GM10847 (cell line): Measurements from ENCODE around the gene PARD6G.

Experiments
- POLR2A ChIP-seq: IDR thresholded peaks from 2 replicates; pipeline ENCODE4 v1.6.1; 2011; ENCODE audit not compliant: insufficient read length; ENCODE audit errors: extremely low read depth

The PARD6G gene

DNA sequence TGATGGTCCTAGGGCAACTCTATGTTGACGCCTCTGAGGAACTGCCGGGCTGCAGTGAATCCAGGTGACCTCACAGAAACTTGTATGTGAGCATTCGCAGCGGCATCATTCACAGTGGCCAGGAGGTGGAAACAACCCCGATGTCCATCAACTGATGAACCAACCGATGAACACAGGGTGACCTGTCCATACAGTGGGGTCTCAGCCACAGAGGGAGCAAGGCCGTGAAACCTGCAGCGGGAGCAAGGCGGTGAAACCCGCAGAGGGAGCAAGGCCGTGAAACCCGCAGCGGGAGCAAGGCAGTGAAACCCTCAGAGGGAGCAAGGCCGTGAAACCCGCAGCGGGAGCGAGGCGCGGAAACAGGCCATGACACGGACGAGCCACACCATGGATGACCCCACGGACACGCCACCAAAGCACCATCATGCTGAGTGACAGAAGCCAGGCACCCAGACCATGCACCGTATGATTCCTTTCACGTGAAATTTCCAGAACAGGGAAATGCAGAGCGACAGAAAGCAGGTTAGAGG lies 63.0 kb downstream of the PARD6G start:
- no peak for TF ChIP-seq POLR2A

DNA sequence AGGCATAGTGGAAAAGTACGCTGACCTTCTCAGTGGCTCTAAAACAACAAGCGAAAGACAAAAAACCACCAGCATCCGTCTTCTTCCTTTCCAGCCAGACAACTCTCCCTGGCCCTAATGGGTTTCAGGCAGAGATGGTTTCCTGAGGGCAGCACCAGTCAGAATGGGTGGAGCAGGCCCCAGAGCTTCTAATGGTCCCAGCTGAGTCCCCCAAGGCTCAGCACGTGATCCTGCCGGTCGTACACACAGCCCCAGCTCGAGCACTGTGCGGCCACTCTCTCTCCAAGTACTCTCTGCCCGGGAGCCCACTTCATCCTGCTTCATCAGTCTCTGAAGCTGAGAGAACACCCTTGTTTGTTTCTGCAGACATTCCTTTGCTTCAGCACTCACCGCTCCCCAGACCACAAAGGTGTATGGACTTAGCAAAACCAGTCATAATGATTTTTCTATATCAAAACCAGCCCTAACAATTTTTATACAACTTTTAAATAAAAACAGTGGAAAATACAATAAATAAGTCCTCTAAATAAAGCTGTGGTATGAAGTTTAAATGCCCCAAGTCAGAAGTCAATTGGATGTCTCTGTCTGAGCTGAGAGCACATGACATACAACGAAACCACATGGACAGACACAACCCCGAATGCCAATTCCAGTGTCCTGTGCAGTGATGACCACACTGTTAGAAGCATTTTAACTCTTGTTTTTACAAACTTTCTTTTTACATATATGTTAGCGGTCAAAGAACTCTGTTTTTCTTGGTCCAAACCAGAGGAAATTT lies 63.9 kb downstream of the PARD6G start:
- TF ChIP-seq POLR2A, result no peak

DNA sequence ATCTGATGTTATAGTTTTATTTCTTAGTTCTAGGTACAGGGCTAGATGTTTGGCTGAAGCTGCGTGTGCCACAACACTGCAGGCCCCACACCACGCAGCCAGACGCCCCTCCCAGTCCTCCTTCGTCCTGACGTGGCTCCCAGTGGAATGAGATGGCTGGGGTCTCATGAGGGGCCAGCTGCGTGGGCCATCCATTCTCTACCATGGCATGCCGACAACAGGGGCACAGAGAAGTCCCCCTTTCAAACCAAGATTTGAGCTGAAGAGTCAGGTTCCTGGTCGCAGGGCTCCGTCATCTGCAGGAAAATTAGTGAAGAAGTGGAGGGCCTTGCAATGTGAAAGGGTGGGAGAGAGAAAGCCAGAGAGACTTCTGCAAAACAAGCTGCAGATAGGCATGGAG lies 64.5 kb downstream of the PARD6G start:
- no peak for TF ChIP-seq POLR2A

DNA sequence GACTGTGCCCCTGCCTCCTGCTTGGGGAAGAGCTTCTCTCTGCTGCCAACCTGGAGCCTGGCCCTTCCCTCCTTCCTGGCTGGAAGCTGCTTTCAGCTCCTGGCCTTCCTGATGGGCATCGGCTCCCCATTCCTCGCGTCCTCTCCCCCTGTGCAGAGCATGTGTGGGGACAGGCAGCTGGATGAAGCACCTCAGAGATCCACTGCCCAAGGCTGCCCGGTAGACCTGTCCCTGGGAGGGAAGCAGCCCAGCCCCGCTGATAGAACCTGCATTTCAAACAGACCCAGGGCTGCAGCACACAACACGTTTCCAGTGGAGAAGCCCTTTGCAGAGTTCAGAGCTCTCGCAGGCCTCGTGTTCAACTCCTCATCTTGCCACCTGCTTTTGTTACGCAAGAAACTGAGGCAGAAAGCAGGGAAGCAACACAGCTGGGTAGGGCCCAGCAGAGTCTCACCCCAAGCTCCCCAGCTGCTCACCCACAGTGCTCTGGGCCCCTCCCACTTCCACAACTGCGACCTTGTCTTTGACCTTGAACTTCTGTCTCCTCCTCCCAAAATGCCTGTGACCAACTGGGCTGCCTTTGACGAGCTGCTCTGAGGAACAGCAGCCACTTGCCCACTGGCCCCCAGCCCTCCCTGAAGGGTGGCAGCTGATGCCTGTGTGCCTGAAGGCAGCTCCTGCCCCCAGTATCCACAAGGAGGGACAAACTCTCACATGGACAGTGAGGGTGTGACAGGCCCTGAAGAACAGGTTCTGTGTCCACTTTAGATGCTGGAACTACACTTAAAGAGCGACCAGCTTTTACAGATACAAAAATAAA lies 65.5 kb downstream of the PARD6G start:
- TF ChIP-seq POLR2A, result no peak

DNA sequence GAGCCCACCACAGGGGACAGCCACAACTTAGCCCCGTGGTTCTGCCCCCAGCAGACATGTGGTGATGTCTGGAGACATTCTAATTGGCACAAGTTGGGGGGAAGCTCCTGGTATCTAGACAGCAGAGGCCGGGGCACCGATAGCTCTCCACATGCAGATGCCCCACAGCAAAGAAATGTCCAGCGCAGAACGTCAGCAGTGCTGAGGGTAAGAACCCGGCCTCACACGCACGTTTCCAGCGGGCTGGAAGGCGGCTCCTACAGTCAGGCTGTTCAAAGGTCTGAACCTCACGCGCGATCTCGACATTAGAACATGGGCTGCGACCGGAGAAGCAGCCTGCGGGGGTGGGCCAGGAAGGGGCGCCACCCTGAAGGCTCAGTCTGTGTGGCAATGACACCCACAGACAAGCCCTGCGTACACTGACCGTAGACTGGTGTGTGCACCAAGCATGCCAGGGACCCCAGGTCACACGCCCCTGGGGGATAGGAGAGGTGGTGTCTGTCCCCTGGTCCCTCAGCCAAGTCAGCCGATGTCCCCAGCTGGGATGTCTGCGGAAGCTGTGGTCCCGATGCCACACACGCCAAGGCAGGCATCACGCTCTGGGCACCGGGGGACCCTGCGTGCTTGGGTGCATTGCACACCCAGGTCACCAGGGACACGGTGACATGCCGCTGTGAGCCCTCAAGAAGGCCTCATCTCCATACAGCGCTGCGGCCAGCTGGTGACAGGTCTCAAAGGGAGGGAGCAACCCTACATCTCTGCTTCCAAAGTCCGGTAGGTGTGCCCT lies 66.3 kb downstream of the PARD6G start:
- TF ChIP-seq POLR2A, result no peak

DNA sequence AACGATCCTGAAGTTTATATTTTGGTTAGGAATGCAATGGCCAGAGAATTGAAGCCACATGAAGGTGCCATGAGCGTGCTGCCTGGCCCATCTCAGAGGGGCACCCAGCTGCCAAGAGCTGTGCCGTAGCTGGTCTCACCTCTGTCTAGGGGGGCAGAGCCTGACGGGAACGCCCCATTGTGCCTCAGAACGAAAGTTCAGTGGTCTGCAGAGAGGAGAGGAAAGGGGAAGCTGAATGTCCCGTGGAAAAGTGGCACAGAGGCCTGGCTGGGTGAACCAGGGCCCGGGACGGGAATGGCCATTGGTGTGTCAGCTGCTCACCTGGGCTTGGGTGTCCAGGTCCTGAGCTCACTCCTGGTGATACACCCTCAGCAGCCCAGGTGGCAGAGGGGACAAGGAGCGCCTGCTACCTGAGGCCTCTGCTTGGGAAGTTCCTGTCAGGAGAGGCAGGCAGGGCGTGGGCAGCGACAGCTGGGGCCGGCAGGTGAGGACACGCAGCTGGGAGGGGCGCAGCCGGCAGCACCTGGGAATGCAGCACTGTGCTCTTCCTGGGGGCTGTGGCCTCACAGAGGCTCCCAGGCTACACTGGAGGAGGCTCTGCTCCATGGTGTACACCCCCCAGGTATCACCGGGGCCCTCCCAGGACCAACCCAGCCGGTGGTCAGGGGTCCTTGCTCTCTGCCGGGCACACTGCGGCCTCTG lies 67.3 kb downstream of the PARD6G start:
- no peak for TF ChIP-seq POLR2A

DNA sequence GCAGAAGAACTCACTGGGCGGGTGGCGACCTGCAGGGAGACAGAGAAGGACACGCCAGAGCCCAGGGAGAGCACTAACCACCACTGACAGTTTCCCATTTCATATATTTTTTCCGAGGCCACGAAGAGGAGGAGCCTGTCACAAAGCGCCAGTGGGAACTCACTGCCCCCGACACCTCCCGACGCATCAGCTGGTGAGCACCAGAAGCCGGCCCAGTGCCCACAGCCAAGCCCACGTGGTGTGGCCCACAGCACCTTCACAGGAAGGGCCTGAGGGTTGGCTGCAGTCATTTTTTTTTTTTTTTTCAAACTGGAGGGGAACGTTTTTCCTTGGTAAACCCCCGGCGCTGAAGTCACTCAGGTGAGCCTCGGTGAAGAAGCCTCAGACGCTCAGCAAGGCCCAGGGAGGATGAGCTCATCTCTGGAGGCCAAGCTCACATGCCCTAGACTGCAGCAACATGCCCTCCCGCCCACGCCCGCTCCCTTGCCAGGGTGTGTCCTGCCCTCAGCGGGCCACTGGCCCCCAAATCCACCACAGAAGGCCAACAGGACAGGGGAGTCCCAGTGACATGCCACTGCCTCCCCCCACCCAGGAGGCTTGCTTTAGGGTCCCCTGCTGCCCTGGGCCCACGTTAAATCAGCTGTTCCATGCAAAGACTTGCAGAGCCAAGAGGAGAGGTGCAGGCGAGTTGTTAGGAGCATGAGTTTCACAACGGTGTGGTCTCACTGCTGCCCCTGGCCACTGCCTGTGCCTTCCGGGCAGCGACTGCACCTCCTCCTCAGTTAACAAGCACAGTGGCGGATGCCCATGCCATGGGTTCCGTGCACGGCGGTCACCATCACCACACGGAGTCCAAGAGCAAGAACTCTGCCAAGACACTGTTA lies 68.1 kb downstream of the PARD6G start:
- no peak for TF ChIP-seq POLR2A

DNA sequence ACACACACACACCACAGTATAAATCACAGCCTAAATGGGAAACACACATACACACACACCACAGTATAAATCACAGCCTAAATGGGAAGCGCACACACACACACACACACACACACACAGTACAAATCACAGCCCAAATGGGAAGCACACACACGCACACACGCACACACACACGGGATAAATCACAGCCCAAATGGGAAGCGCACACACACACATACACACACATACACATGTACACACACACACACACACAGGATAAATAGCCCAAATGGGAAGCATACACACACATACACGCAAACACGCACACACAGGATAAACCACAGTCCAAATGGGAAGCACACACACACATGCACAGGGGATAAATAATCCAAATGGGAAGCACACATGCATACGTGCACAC lies 70.2 kb downstream of the PARD6G start:
- TF ChIP-seq POLR2A, result no peak

DNA sequence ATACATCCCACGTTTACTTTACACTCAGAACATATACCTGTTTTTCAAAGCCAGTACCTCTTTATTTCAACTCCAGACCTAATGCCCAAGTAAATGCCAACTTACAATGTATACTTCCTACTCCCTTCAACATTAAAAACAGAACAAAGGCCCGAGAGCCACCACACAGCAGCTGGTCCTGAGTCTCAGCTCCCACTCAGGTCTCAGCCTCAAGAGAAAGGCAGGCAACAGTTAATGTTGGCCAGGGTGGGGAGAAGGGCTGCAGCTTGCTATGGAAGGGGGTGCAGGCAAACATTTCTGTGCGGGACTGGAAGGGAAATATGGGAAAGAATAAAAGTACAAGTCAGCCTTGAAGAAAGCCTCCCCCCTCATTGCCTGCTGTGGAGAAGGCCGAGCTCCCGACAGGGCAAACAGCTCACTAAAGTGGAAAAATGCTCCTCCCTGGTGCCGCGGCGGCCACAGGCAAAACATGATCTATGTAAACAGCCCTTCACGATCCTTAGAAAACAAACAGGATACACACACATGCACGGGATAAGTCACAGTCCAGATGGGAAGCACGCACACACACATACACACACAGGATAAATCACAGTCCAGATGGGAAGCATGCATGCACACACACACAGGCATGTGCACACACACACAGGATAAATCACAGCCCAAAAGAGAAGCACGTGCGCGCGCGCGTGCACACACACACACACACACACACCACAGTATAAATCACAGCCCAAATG lies 70.8 kb downstream of the PARD6G start:
- no peak for TF ChIP-seq POLR2A

DNA sequence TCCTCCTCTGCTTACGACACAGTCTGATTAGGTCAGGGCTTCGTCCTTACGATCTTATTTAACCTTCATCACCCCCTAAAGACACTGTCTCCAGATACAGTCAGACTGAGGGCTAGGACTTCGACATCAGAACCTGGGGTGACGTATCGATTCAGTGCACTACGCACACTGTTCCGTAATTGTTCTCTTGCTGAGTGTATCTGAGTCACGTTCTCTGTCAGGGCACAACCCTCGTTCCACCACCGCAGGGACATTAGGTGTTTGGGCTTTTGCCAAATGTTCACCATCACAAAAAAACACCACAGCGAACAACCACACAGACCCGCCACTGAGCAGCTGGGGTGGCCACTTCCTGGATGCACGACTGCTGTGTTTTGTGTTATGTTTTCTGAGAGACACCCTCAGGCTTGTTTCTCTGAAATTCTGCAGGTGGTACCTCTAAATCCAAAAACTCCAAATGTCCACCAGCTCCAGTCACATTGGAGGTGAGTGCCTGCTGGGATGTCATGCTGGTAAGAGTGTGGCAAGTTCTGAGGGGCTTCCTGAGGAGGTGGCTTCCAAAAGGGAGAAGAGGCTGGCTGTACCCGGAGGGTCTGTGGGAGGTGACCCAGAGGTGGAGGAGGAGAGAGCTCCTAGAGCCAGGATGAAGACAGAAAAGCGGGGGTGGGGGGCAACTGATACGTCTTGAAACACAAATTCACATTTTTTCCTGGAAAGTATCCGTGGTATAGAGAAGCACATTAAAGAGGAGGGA lies 71.7 kb downstream of the PARD6G start:
- no peak for TF ChIP-seq POLR2A

DNA sequence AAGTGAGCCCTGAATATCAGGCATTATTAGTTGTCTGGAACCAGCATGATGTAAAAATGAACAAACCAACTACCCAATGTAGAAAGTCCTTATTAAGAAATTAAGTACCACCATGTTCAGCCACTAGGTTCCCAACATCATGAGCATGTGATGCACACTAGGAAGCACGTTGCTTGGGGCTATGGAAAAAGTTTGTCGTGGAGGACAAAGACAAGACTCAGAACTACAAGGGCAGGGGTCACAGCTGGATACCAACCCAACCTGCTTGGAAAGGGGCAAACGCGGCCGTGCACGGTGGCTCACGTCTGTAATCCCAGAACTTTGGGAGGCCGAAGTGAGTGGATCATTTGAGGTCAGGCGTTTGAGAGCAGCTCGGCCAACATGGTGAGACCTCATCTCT lies 74.3 kb downstream of the PARD6G start:
- TF ChIP-seq POLR2A, result no peak

DNA sequence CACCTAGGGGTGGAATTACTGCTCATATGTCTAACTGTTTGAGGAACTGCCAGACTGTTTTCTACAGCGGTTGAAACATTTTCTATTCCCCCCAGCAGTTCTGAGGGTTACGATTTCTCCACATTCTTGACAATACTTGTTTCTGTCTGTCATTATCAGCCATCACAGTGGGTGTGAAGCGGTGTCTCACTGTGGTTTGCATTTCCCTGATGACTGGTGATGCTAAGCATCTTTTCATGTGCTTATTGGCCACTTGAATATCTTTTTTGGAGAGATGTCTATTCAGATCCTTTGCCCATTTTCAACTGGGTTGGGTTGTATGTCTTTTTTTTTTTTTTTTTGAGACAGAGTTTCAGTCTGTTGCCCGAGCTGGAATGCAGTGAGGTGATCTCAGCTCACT lies 75.3 kb downstream of the PARD6G start:
- TF ChIP-seq POLR2A, result no peak

DNA sequence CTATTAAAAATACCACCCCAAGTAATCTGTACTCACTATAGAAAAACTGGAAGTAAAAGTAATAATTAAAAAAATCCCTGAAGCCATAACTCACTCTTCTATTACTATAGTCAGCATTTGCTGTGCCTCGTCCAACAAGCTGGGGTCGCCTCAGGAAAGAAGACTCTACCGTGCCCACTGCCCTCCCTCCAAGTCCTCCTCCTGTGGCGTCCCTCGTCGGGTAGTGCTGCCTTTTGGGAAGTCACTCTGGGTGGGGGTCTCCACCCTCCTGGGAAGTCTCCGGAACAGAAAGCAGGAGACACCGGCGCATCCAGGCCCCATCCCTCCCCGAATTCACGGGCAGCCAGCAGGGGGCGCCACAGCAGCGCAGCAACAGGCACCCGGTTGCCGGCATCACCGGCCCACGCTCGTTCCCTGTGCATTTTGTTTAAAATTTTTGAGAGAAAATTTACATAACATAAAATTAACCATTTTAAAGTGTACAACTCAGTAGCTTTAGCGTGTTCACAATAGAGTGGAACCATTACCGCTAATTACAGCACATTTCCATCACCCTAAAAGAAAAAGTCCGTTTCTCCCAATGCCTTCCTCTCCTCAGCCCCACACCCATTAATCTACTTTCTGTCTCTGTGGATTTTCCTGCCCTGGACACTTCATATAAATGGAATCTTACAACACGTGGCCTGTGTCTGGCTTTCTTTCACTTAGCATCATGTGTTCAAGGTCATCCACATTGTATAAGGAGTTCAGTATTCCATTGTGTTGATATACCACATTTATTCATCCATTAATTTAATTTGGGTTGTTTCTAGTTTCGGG lies 76.1 kb downstream of the PARD6G start:
- TF ChIP-seq POLR2A, result no peak
